GM12873 (cell line): Measurements from ENCODE around the gene BBX.

Source experiments
- TF ChIP-seq, protein P1 (sequence below): IDR thresholded peaks from 2 replicates; pipeline ENCODE4 v1.5.1; 2012; ENCODE audit warnings: low read depth, mild to moderate bottlenecking, moderate library complexity, low read length, control low read depth; ENCODE audit not compliant: insufficient read depth; ENCODE audit errors: missing control alignments

The BBX gene

GRCh38 chr3:107600780-107601179 is 78.0 kb downstream of the BBX start:
- TF ChIP-seq, protein P1, sequence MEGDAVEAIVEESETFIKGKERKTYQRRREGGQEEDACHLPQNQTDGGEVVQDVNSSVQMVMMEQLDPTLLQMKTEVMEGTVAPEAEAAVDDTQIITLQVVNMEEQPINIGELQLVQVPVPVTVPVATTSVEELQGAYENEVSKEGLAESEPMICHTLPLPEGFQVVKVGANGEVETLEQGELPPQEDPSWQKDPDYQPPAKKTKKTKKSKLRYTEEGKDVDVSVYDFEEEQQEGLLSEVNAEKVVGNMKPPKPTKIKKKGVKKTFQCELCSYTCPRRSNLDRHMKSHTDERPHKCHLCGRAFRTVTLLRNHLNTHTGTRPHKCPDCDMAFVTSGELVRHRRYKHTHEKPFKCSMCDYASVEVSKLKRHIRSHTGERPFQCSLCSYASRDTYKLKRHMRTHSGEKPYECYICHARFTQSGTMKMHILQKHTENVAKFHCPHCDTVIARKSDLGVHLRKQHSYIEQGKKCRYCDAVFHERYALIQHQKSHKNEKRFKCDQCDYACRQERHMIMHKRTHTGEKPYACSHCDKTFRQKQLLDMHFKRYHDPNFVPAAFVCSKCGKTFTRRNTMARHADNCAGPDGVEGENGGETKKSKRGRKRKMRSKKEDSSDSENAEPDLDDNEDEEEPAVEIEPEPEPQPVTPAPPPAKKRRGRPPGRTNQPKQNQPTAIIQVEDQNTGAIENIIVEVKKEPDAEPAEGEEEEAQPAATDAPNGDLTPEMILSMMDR, result no peak

- TF ChIP-seq, protein P1, result no peak
Observed at GRCh38 chr3:107604057-107604822, 81.5 kb downstream of the BBX start.

- TF ChIP-seq, protein P1, result no peak
Observed at GRCh38 chr3:107611775-107612469, 89.2 kb downstream of the BBX start.

DNA sequence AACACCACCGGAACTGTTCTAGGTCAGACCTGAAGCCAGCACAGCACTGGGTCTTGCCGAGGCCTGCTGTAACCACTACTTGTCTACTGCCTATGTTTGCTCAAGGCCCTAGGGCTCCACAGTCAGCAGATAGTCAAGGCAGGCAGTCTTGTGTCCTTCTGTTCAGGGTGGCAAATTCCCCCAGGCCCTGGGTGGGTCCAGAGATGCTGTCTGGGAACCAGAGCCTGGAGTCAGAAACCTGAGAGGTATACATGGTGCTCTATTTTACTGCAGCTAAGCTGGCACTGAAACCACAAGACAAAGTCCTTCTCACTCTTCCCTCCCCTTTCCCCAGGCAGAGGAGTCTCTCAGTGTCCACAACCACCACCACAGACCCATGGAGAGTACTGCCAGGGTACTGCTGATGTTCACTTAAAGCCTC is 89.9 kb downstream of the BBX start:
- TF ChIP-seq, protein P1, result no peak

GRCh38 chr3:107619549-107619948 is 96.8 kb downstream of the BBX start:
- TF ChIP-seq, protein P1, result no peak

GRCh38 chr3:107620534-107620933 is 97.8 kb downstream of the BBX start:
- TF ChIP-seq, protein P1, result no peak

DNA sequence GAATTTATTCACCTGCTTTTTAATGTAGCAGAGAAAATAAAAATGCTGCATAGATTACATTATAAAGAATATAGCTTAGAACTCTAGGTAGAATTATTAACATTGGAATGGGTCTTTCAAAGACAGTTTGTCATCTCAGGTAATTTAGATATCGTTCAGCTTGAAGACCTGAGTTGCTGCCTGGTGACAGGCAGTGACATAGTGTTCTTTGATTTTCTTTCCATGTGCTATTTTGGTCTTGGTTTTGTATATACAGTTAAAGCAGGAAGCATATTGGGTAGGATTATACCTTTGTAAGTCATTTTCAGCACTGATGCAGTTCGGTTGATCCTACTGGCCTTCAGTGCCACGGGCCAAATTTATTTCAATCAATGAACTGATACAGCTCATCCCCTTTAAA is 98.7 kb downstream of the BBX start:
- TF ChIP-seq, protein P1, result no peak
